COR-L47 (cell line): ENCODE data around the gene TARS3.
"Not testable (repeated sequence)": the region's sequence is repeated elsewhere in the genome, so short reads cannot be mapped to it uniquely, and the experiment has no call there.

Experiments
- DNase-seq: peaks from one replicate; lab custom pipeline; 2025; lab: John Stamatoyannopoulos, UW

The TARS3 gene

GRCh38 chr15:101654171-101654570 is 70.1 kb downstream of the TARS3 start:
- no peak for DNase-seq

- peak; percentile 26 for DNase-seq
Observed at GRCh38 chr15:101652786-101653430, 71.4 kb downstream of the TARS3 start.

- peak; percentile 91 for DNase-seq
Observed at GRCh38 chr15:101652098-101652785, 72.0 kb downstream of the TARS3 start, which contains the start of gene TM2D3. Gene TM2D3, minus strand, starts transcription at chr15:101652381. Its CDS starts 20 bp downstream, at chr15:101652361.

GRCh38 chr15:101651554-101652097 is 72.6 kb downstream of the TARS3 start:
- DNase-seq, result peak; percentile 30

- DNase-seq, result no peak
Observed at GRCh38 chr15:101650145-101650544, 74.1 kb downstream of the TARS3 start.

- no peak for DNase-seq
Observed at GRCh38 chr15:101648356-101648755, 75.9 kb downstream of the TARS3 start.

GRCh38 chr15:101647251-101647650 is 77.0 kb downstream of the TARS3 start:
- no peak for DNase-seq

- DNase-seq, result no peak
Observed at GRCh38 chr15:101646672-101647071, 77.6 kb downstream of the TARS3 start.

GRCh38 chr15:101642361-101642760 is 81.9 kb downstream of the TARS3 start:
- DNase-seq, result no peak

- peak; percentile 56 for DNase-seq
Observed at GRCh38 chr15:101641894-101642293, 82.4 kb downstream of the TARS3 start.

- DNase-seq, result peak; percentile 44
Observed at GRCh38 chr15:101641129-101641764, 83.0 kb downstream of the TARS3 start.

- peak; percentile 55 for DNase-seq
Observed at GRCh38 chr15:101639667-101640066, 84.6 kb downstream of the TARS3 start.

- no peak for DNase-seq
Observed at GRCh38 chr15:101637919-101638318, 86.4 kb downstream of the TARS3 start.

- DNase-seq, result no peak
Observed at GRCh38 chr15:101637516-101637915, 86.8 kb downstream of the TARS3 start.

GRCh38 chr15:101637038-101637437 is 87.2 kb downstream of the TARS3 start:
- DNase-seq, result no peak

GRCh38 chr15:101635944-101636727 is 88.1 kb downstream of the TARS3 start:
- no peak for DNase-seq

- DNase-seq, result no peak
Observed at GRCh38 chr15:101633356-101633755, 90.9 kb downstream of the TARS3 start.

- DNase-seq, result not testable (repeated sequence)
Observed at GRCh38 chr15:101626729-101627128, 97.5 kb downstream of the TARS3 start.

GRCh38 chr15:101625980-101626379 is 98.3 kb downstream of the TARS3 start:
- DNase-seq, result no peak

GRCh38 chr15:101625184-101625583 is 99.1 kb downstream of the TARS3 start:
- no peak for DNase-seq

GRCh38 chr15:101623367-101624304 is 100.6 kb downstream of the TARS3 start:
- no peak for DNase-seq
